GM19099 (cell line): ENCODE results near the gene HSD11B1L.
A peak's percentile ranks its signal among the peaks of the same experiment; 100 is the strongest.

ENCODE experiments used
- POLR2A ChIP-seq: IDR thresholded peaks from 3 replicates; pipeline ENCODE4 v1.6.1; 2011; ENCODE audit warnings: low read depth; ENCODE audit not compliant: insufficient read length; ENCODE audit errors: extremely low read depth

Gene HSD11B1L

GRCh38 chr19:5690125-5690954 lies 9.5 kb downstream of the HSD11B1L start, which contains the start of gene RPL36:
RPL36 (plus strand) TSS chr19:5690295; CDS start chr19:5690508, 213 bp downstream.
- peak; percentile 99 for TF ChIP-seq POLR2A

GRCh38 chr19:5690955-5691821 lies 10.4 kb downstream of the HSD11B1L start:
- TF ChIP-seq POLR2A, result peak; percentile 31

GRCh38 chr19:5691822-5692722 lies 11.2 kb downstream of the HSD11B1L start:
- no peak for TF ChIP-seq POLR2A

DNA sequence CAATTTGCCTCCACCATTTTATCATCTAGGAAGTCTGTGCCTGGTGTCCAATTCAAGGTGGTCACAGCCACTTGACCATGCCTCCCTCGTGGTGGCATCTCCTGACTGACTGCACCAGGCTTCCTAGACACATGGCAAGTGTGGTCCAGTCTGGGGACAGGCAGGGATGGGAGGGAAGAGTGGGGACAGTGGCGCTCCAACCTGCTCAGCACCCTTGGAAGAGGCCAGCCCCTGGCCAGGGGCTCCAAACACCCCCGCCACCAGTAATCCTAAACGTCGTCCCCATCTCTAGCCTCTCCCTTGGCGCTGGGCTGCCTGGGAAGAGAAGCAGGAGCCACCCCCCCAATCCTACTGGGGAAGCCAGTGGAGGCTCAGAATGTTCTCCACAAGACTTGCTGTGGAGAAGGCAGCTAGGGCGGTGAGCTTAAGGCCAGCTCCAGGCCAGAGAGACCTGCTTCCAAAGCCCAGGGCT lies 11.9 kb downstream of the HSD11B1L start:
- no peak for TF ChIP-seq POLR2A

- TF ChIP-seq POLR2A, result peak; percentile 24
Observed at GRCh38 chr19:5693195-5694166, 12.7 kb downstream of the HSD11B1L start.

- TF ChIP-seq POLR2A, result no peak
Observed at GRCh38 chr19:5694167-5694955, 13.5 kb downstream of the HSD11B1L start.

- no peak for TF ChIP-seq POLR2A
Observed at GRCh38 chr19:5694956-5695648, 14.3 kb downstream of the HSD11B1L start.

GRCh38 chr19:5695649-5696195 lies 14.9 kb downstream of the HSD11B1L start:
- TF ChIP-seq POLR2A, result no peak

DNA sequence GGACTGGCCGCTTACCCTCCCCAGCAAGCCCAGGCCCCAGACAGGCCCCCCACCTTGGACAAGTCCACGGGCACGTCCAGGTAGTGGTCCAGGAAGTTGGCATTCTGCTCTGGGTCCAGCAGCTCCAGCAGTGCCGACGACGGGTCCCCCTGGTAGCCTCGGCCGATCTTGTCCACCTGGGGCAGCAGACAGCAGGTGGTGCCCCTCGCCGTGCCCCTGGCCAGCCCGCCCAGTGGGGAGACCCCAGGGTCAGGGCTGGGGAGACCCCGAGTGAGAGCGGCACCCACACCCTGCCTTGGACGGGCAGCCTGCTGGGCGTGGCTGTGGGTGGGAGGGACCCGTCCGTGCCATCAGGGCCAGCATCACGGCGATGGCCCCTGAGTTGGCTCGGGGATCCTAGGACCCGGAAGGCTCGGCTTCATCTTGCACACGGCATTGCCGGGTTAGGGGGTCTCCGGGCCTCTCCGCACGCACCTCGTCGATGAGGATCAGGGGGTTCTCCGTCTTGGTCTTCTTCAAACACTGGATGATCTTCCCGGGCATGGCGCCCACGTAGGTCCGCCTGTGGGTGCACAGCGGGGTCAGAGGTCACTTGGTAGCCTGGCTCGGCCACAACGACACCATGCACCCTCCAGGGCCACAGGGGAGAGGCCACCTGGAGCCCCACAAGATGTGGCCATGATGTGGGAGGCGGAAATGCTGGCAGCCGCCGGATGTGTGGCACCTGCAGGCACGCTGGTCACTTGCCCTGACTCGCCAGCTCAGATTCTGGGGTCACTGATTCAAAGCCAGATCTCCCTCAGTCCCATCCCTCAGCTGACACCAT lies 15.6 kb downstream of the HSD11B1L start:
- no peak for TF ChIP-seq POLR2A

- TF ChIP-seq POLR2A, result no peak
Observed at GRCh38 chr19:5697022-5697889, 16.4 kb downstream of the HSD11B1L start.
